GM23338 (cell line): ENCODE results near the gene PALLD. TPM values are rescaled to one million over a fixed set of nuclear protein-coding genes. Genes with fewer than 3 reads are reported as not detected.

Experiments
- ATAC-seq: fragments of 200-7000 bp; cut with Tn5 transposase; 3 replicates; pipeline ENCODE4 v1.9.1; 2020
- DNase-seq: peaks from one replicate; pipeline ENCODE4 v3.0.0-alpha.2; 2015; ENCODE audit warnings: low spot score
- H2AFZ ChIP-seq: fragments of 200-600 bp; sonication (generic); 2 replicates; pipeline ENCODE4 v1.8.0; 2016; ENCODE audit warnings: antibody characterized with exemption, mild to moderate bottlenecking, moderate library complexity
- H3F3A ChIP-seq: fragments of 200-600 bp; sonication (generic); replicated peaks from 2 replicates; pipeline ENCODE4 v1.8.0; 2017; ENCODE audit warnings: antibody characterized with exemption, mixed run types, low read depth
- H3K27ac ChIP-seq: fragments of 200-600 bp; sonication (generic); 2 replicates; pipeline ENCODE4 v1.6.1; 2016; ENCODE audit warnings: low read depth
- H3K27me3 ChIP-seq: fragments of 200-600 bp; sonication (generic); 2 replicates; pipeline ENCODE4 v1.8.0; 2016; ENCODE audit warnings: mild to moderate bottlenecking, mixed run types, moderate library complexity; ENCODE audit not compliant: insufficient read depth
- H3K36me3 ChIP-seq: fragments of 200-600 bp; sonication (generic); 2 replicates; pipeline ENCODE4 v1.8.0; 2016; ENCODE audit warnings: mild to moderate bottlenecking; ENCODE audit not compliant: insufficient read depth
- H3K4me1 ChIP-seq: fragments of 200-600 bp; sonication (generic); 2 replicates; pipeline ENCODE4 v1.8.0; 2016; ENCODE audit warnings: mild to moderate bottlenecking, moderate library complexity; ENCODE audit not compliant: insufficient read depth
- H3K4me2 ChIP-seq: fragments of 200-600 bp; sonication (generic); 2 replicates; pipeline ENCODE4 v1.7.1; 2017; ENCODE audit warnings: mixed run types
- H3K4me3 ChIP-seq: fragments of 200-600 bp; sonication (generic); 2 replicates; pipeline ENCODE4 v1.6.1; 2016; ENCODE audit warnings: mixed run types
- H3K79me2 ChIP-seq: fragments of 200-600 bp; sonication (generic); replicated peaks from 2 replicates; pipeline ENCODE4 v1.8.0; 2017; ENCODE audit warnings: mild to moderate bottlenecking; ENCODE audit not compliant: insufficient read depth
- H3K9me2 ChIP-seq: fragments of 200-600 bp; sonication (generic); 2 replicates; pipeline ENCODE4 v1.8.0; 2017; ENCODE audit not compliant: insufficient read depth
- H4K20me1 ChIP-seq: fragments of 200-600 bp; sonication (generic); replicated peaks from 2 replicates; pipeline ENCODE4 v1.8.0; 2017; ENCODE audit warnings: mild to moderate bottlenecking; ENCODE audit not compliant: insufficient read depth
- H3K27ac Mint-ChIP-seq: 2 replicates; pipeline ENCODE4 v1.8.0; 2020; ENCODE audit warnings: inconsistent platforms, mild to moderate bottlenecking, moderate library complexity, mixed read lengths
- H3K27me3 Mint-ChIP-seq: 3 replicates; pipeline ENCODE4 v1.8.0; 2022; ENCODE audit warnings: low read depth, mild to moderate bottlenecking, moderate library complexity, mixed read lengths, inconsistent platforms; ENCODE audit not compliant: insufficient read depth, poor library complexity
- H3K36me3 Mint-ChIP-seq: 3 replicates; pipeline ENCODE4 v1.8.0; 2021; ENCODE audit warnings: low read depth, mild to moderate bottlenecking, inconsistent platforms, moderate library complexity, mixed read lengths
- H3K4me1 Mint-ChIP-seq: 3 replicates; pipeline ENCODE4 v1.8.0; 2020; ENCODE audit warnings: mild to moderate bottlenecking, inconsistent platforms, mixed read lengths
- H3K4me3 Mint-ChIP-seq: 3 replicates; pipeline ENCODE4 v1.8.0; 2021; ENCODE audit warnings: moderate library complexity, mild to moderate bottlenecking, inconsistent platforms, mixed read lengths
- H3K9me3 Mint-ChIP-seq: 3 replicates; pipeline ENCODE4 v1.8.0; 2020; ENCODE audit warnings: moderate library complexity, mild to moderate bottlenecking, inconsistent platforms, mixed read lengths
- CREB1 ChIP-seq: fragments of 250-450 bp; sonication (Bioruptor Pico); IDR thresholded peaks from 2 replicates; pipeline ENCODE4 v1.5.0; 2020; ENCODE audit warnings: low read depth, mild to moderate bottlenecking, moderate library complexity
- CTCF ChIP-seq, 2 experiments: fragments of 200-600 bp in 1 of 2; sonication (generic) in 1 of 2; conservative IDR thresholded peaks; 2 replicates each; pipeline versions ENCODE4 v1.5.1 to v1.6.1; 2016 to 2017; ENCODE audit warnings: antibody characterized with exemption in 2 of 2, low read depth in 2 of 2, mild to moderate bottlenecking in 2 of 2, moderate library complexity in 1 of 2
- ETS1 ChIP-seq: IDR thresholded peaks from 2 replicates; pipeline ENCODE4 v1.6.1; 2016; ENCODE audit warnings: antibody characterized with exemption
- EZH2 ChIP-seq: fragments of 200-600 bp; sonication (generic); IDR thresholded peaks from one replicate; pipeline ENCODE4 v1.8.0; 2017; ENCODE audit warnings: antibody characterized with exemption, mild to moderate bottlenecking, low read depth; ENCODE audit not compliant: unreplicated experiment
- EZH2phosphoT487 ChIP-seq: fragments of 200-600 bp; sonication (generic); IDR thresholded peaks from one replicate; pipeline ENCODE4 v1.8.1; 2018; ENCODE audit warnings: antibody characterized with exemption; ENCODE audit not compliant: unreplicated experiment
- JUNB ChIP-seq: IDR thresholded peaks from one replicate; pipeline ENCODE4 v1.6.1; 2016; ENCODE audit warnings: antibody characterized with exemption; ENCODE audit not compliant: unreplicated experiment
- NANOG ChIP-seq: IDR thresholded peaks from 2 replicates; pipeline ENCODE4 v1.6.1; 2016; ENCODE audit warnings: antibody characterized with exemption, borderline replicate concordance
- POLR2AphosphoS5 ChIP-seq: IDR thresholded peaks from 2 replicates; pipeline ENCODE4 v1.6.1; 2016; ENCODE audit warnings: antibody characterized with exemption, low read depth
- REST ChIP-seq: IDR thresholded peaks from one replicate; pipeline ENCODE4 v1.6.1; 2018; ENCODE audit warnings: antibody characterized with exemption; ENCODE audit not compliant: unreplicated experiment
- STAT1 ChIP-seq: IDR thresholded peaks from one replicate; pipeline ENCODE4 v1.6.1; 2016; ENCODE audit warnings: antibody characterized with exemption; ENCODE audit not compliant: unreplicated experiment
- ZNF114 ChIP-seq: fragments of 250-450 bp; sonication (Bioruptor Pico); IDR thresholded peaks from 2 replicates; pipeline ENCODE4 v1.5.0; 2020; ENCODE audit warnings: mild to moderate bottlenecking, moderate library complexity
- ZNF331 ChIP-seq: fragments of 250-450 bp; sonication (Bioruptor Pico); IDR thresholded peaks from 2 replicates; pipeline ENCODE4 v1.5.0; 2020; ENCODE audit warnings: low read depth, mild to moderate bottlenecking, moderate library complexity
- ZNF462 ChIP-seq: fragments of 250-450 bp; sonication (Bioruptor Pico); IDR thresholded peaks from 2 replicates; pipeline ENCODE4 v1.5.0; 2020; ENCODE audit warnings: mild to moderate bottlenecking, moderate library complexity
- polyA plus RNA-seq: library from polyadenylated mRNA; unstranded; fragments of >200 nt; fragmentation: Nextera tagmentation; extraction: Ambion mirVana; gene quantifications from 2 replicates; pipeline ENCODE4 v1.2.1, GENCODE V29; 2016
- total RNA-seq: library from RNA; depleted of rRNA; stranded (reverse); fragments of >200 nt; shearing (Covaris generic); gene quantifications from 2 replicates; pipeline ENCODE4 v1.2.3, GENCODE V29; 2014

The PALLD gene
- total and polyA plus RNA-seq, 2 experiments from 2014 or later = 13.1 to 30.2 TPM

GRCh38 chr4:168478868-168479267, 18.0 kb upstream of the PALLD start:
- H3F3A ChIP-seq = no peaks in the 10 kb centered on the region
- no peak overlapping the region for H3K4me3 Mint-ChIP-seq
- peaks cover 4% of the 10 kb centered on the region for H3K27me3 Mint-ChIP-seq
- no peak overlapping the region for H3K27ac ChIP-seq
- H3K36me3 Mint-ChIP-seq = no peaks in the 10 kb centered on the region
- H3K9me2 ChIP-seq = no peaks in the 10 kb centered on the region
- no peak overlapping the region for H3K4me2 ChIP-seq
- no peak for TF ChIP-seq ZNF331
- no peak for TF ChIP-seq JUNB
- no peak for TF ChIP-seq NANOG
- TF ChIP-seq EZH2phosphoT487 = no peak
- no peak for TF ChIP-seq ZNF114 (CRISPR knock-in tag)
- no peak for TF ChIP-seq CREB1
- TF ChIP-seq CTCF (conservative IDR thresholded peaks at IDR 0.05; ENCODE audit: low read depth in 2 of 2) = no peak
- TF ChIP-seq EZH2 = no peak
- no peak for TF ChIP-seq ETS1
- no peak for TF ChIP-seq REST
- no peak for TF ChIP-seq POLR2AphosphoS5
- TF ChIP-seq ZNF462 (CRISPR knock-in tag) = no peak
- no peak for TF ChIP-seq STAT1
- H4K20me1 ChIP-seq = no peaks in the 10 kb centered on the region
- no peaks in the 10 kb centered on the region for H3K36me3 ChIP-seq
- ATAC-seq (no peak), DNase-seq (no peak)
- peaks cover 42% of the 10 kb centered on the region; the same call in 2 of the 3 replicates for H3K4me1 Mint-ChIP-seq
- H3K79me2 ChIP-seq = no peaks in the 10 kb centered on the region
- H3K27ac Mint-ChIP-seq = no peak overlapping the region
- peaks cover 18% of the 10 kb centered on the region for H3K27me3 ChIP-seq
- H3K4me1 ChIP-seq = peaks cover 23% of the 10 kb centered on the region
- no peak overlapping the region for H3K4me3 ChIP-seq
- H3K9me3 Mint-ChIP-seq = no peaks in the 10 kb centered on the region
- no peak overlapping the region for H2AFZ ChIP-seq
